Cardiac fibroblast (primary cell): ENCODE data around the gene TUFT1.
A peak's percentile ranks its signal among the peaks of the same experiment; 100 is the strongest.
"Not testable (repeated sequence)": the region's sequence is repeated elsewhere in the genome, so short reads cannot be mapped to it uniquely, and the experiment has no call there.

Experiments
- DNase-seq, 2 donors: peaks; one replicate each; pipeline versions ENCODE4 v3.0.0 to v3.0.0-alpha.2; 2010; ENCODE audit warnings: low read depth in 2 of 2
- H3K4me3 ChIP-seq, 2 donors: replicated peaks in 1 of 2; 1 replicate in 1 of 2; 2 replicates in 1 of 2; pipeline ENCODE4 v1.5.1; 2011; ENCODE audit warnings: low read depth in 2 of 2, low read length in 2 of 2, mild to moderate bottlenecking in 2 of 2, moderate library complexity in 1 of 2
- CTCF ChIP-seq: IDR thresholded peaks from one replicate; pipeline ENCODE4 v1.5.1; 2011; ENCODE audit warnings: low read depth, mild to moderate bottlenecking, low read length, inconsistent platforms

Gene TUFT1

DNA sequence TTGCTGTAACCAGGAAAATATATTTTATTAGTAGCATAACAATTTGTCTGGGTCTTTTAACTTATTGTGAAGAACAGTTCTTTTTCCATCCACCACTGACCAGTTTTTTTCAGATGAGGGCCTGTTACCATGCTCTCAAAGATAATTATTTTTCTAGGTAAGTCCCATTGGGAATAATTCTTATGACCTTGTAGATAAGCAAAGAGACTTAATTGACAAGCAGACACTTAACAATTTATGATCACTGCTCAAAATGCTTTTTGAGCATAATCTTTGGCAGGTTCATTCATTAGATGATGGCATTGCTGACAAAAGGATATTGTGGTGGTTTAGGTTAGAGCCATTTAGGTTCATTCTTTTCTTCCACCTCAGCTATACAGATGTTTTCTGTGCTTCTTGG, 78.4 kb downstream of the TUFT1 start:
- no peak for TF ChIP-seq CTCF
- no peak overlapping the region for H3K4me3 ChIP-seq
- no peak for DNase-seq

- not testable (repeated sequence) for H3K4me3 ChIP-seq, DNase-seq
These were observed 78.9 kb downstream of the TUFT1 start for GRCh38 chr1:151618996-151619395.

GRCh38 chr1:151619489-151620093, 79.5 kb downstream of the TUFT1 start:
- H3K4me3 ChIP-seq, result no peak overlapping the region
- peak; percentile 51 to 59 for DNase-seq
- TF ChIP-seq CTCF, result no peak

- peak; percentile 52 for DNase-seq
- H3K4me3 ChIP-seq, result no peak overlapping the region
- TF ChIP-seq CTCF, result no peak
These were observed 80.2 kb downstream of the TUFT1 start for GRCh38 chr1:151620286-151620685.

- H3K4me3 ChIP-seq, result no peak overlapping the region
- no peak for DNase-seq
- no peak for TF ChIP-seq CTCF
These were observed 81.2 kb downstream of the TUFT1 start for GRCh38 chr1:151621351-151621750.

- no peak for TF ChIP-seq CTCF
- H3K4me3 ChIP-seq, result no peak overlapping the region
- no peak for DNase-seq
These were observed 84.7 kb downstream of the TUFT1 start for GRCh38 chr1:151624783-151625182.

GRCh38 chr1:151626740-151627334, 86.7 kb downstream of the TUFT1 start:
- H3K4me3 ChIP-seq, result no peak overlapping the region
- no peak for TF ChIP-seq CTCF
- no peak for DNase-seq
